HEK293T (cell line): Measurements from ENCODE around the gene PRR22.

Experiments
- CTCF ChIA-PET: fragments of 350-600 bp; formaldehyde crosslinking; extraction: SDS; loops from one replicate; lab custom pipeline; 2021; ENCODE audit warnings: antibody characterized with exemption, inconsistent platforms; lab: Yijun Ruan, JAX
- POLR2A ChIA-PET: fragments of 350-600 bp; formaldehyde crosslinking; extraction: SDS; loops from one replicate; lab custom pipeline; 2020; ENCODE audit warnings: antibody characterized with exemption, inconsistent platforms; lab: Yijun Ruan, JAX
- DNase-seq: peaks from one replicate; pipeline ENCODE4 v3.0.0; 2012; ENCODE audit warnings: mixed read lengths; ENCODE audit errors: extremely low spot score
- ARNT ChIP-seq: fragments of 450-650 bp; IDR thresholded peaks from 2 replicates; pipeline ENCODE4 v1.6.1; 2017; ENCODE audit warnings: mild to moderate bottlenecking
- BHLHE40 ChIP-seq: fragments of 450-650 bp; IDR thresholded peaks from 2 replicates; pipeline ENCODE4 v1.6.1; 2016; ENCODE audit warnings: mild to moderate bottlenecking, moderate library complexity, borderline replicate concordance
- CTBP1 ChIP-seq: fragments of 450-650 bp; IDR thresholded peaks from 2 replicates; pipeline ENCODE4 v1.6.1; 2016; ENCODE audit warnings: borderline replicate concordance
- ELF4 ChIP-seq: fragments of 450-650 bp; IDR thresholded peaks from 2 replicates; pipeline ENCODE4 v1.6.1; 2017; ENCODE audit warnings: antibody characterized with exemption
- FOXA1 ChIP-seq: fragments of 450-650 bp; IDR thresholded peaks from 2 replicates; pipeline ENCODE4 v1.6.1; 2016; ENCODE audit warnings: mild to moderate bottlenecking
- FOXK2 ChIP-seq: fragments of 450-650 bp; IDR thresholded peaks from 2 replicates; pipeline ENCODE4 v1.6.1; 2016; ENCODE audit warnings: mild to moderate bottlenecking
- FOXM1 ChIP-seq: fragments of 450-650 bp; IDR thresholded peaks from 2 replicates; pipeline ENCODE4 v1.6.1; 2017; ENCODE audit warnings: mild to moderate bottlenecking, borderline replicate concordance
- HDGF ChIP-seq: fragments of 450-650 bp; IDR thresholded peaks from 2 replicates; pipeline ENCODE4 v1.6.1; 2017; ENCODE audit warnings: antibody characterized with exemption, borderline replicate concordance
- L3MBTL2 ChIP-seq: fragments of 450-650 bp; conservative IDR thresholded peaks from 2 replicates; pipeline ENCODE4 v1.6.1; 2016; ENCODE audit warnings: mild to moderate bottlenecking
- LEF1 ChIP-seq: fragments of 450-650 bp; IDR thresholded peaks from 2 replicates; pipeline ENCODE4 v1.6.1; 2017; ENCODE audit warnings: mild to moderate bottlenecking, borderline replicate concordance
- NFRKB ChIP-seq: fragments of 450-650 bp; IDR thresholded peaks from 2 replicates; pipeline ENCODE4 v1.6.1; 2016; ENCODE audit warnings: mild to moderate bottlenecking, moderate library complexity
- SP1 ChIP-seq: fragments of 450-650 bp; IDR thresholded peaks from 2 replicates; pipeline ENCODE4 v1.6.1; 2017
- SUZ12 ChIP-seq: fragments of 450-650 bp; IDR thresholded peaks from 2 replicates; pipeline ENCODE4 v1.6.1; 2016; ENCODE audit warnings: mild to moderate bottlenecking
- TARDBP ChIP-seq: fragments of 450-650 bp; IDR thresholded peaks from 2 replicates; pipeline ENCODE4 v1.6.1; 2016
- ZNF384 ChIP-seq: fragments of 450-650 bp; IDR thresholded peaks from 2 replicates; pipeline ENCODE4 v1.6.1; 2016
- TF ChIP-seq, protein P1 (sequence below): fragments of 450-650 bp; IDR thresholded peaks from 2 replicates; pipeline ENCODE4 v1.6.1; 2016

PRR22 gene

DNA sequence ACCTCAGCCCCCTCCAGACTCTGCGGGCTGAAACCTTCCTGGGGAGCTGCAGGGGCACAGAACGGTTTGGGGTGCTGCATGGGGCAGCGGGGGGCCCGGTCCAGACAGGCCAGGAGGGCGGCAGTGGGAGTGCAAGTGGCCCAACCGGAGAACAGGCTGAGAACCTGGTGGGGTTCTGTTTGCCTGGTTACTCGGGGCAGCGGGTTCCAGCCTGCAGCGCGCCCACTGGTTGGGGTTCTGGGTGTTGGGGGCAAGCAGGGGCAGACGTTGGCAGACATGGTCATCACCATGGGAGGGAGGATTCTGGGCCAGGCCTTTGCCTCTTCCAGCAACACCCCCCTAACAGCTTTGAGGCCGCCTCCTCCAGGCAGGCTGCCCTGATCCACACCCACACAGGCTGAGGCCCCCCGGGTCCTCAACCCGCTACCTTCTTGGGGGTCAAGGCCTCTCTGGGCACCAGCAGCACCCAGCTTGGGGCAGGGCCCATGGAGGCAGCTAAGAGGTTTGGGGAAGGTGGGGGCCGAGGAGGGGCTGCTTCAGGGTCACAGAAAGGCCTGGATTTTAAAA, at the start of gene PRR22:
TSS of gene PRR22 (minus strand) at position 166 of the 567 bp plus-strand sequence. CDS start at position 80, 86 bp downstream.
- TF ChIP-seq ARNT, result no peak
- no peak for TF ChIP-seq NFRKB
- no peak for DNase-seq
- ChIA-PET POLR2A (no interaction called here), CTCF (no interaction called here)

DNA sequence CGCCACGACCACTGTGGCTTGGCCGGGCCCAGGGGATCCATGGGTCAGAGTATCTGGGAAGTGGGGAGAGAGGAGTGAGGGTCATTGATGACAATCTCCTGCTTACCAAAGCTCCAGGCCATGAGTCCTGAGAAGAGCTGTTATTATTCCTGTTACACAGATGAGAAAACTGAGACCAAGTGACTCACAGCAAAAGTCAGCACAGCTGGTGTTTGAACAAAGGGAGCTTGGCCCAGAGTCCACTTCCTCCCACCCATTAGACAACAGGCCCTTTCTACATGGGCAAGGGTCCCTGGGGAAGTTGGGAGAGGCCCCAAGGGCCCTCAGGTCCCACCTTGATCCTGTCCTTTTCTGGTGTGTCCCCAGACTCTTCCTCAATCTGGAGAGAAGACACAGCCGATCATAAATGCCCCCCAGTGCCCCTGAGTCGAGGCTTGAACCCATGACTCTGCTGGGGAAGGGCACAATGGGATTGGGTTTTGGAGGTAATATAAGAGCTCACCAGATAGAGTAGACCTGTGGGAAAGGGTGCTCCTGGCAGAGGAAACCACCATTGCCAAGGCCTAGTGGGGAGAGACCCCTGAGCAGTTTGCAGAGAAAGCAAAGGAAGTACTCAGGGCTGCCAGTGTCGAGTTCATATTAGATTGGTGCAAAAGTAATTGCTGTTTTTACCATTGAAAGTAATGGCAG, 48.1 kb upstream of the PRR22 start:
- CTCF ChIA-PET, result interaction anchor here (0.6 to 1.0 kb wide), 2 partner anchors 26 to 1512 kb away, joined by 3 to 4 read pairs; no protein-coding TSS in a partner anchor
- no peak for DNase-seq
- POLR2A ChIA-PET, result no interaction called here
- TF ChIP-seq ELF4 (peak; percentile 65; the same call in 1 of the 2 replicates), L3MBTL2 (no peak)

DNA sequence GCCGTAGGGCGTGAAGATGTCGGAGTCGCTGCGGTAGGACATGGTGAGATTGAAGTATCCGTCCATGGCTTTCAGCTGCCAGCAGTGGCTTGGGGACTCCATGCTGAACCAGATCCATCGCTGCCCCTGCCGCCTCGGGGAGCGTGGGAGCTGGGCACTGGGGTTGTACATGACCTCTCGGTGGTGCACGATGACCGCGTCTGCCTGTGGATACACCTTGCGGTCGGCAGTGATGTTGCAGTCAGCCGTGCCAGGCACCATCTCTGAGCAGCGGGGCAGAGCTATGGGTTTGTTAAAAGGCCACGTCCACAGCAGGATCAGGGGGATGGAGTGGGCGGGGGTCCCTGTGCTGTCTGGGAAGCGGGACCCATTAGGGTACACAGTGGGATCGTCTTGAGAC, 47.5 kb upstream of the PRR22 start:
- no peak for DNase-seq
- CTCF ChIA-PET, result interaction anchor here (0.6 kb wide), 1 partner anchor 1513 kb away, joined by 4 read pairs; no protein-coding TSS in a partner anchor
- POLR2A ChIA-PET, result no interaction called here
- TF ChIP-seq L3MBTL2 (no peak), FOXM1 (no peak), NFRKB (no peak), ARNT (no peak), FOXA1 (no peak), SUZ12 (no peak), TARDBP (no peak), BHLHE40 (no peak), LEF1 (no peak), CTBP1 (no peak), SP1 (no peak), FOXK2 (no peak), HDGF (no peak), ZNF384 (no peak), ELF4 (no peak)
- TF ChIP-seq, protein P1, sequence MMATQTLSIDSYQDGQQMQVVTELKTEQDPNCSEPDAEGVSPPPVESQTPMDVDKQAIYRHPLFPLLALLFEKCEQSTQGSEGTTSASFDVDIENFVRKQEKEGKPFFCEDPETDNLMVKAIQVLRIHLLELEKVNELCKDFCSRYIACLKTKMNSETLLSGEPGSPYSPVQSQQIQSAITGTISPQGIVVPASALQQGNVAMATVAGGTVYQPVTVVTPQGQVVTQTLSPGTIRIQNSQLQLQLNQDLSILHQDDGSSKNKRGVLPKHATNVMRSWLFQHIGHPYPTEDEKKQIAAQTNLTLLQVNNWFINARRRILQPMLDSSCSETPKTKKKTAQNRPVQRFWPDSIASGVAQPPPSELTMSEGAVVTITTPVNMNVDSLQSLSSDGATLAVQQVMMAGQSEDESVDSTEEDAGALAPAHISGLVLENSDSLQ, result no peak

DNA sequence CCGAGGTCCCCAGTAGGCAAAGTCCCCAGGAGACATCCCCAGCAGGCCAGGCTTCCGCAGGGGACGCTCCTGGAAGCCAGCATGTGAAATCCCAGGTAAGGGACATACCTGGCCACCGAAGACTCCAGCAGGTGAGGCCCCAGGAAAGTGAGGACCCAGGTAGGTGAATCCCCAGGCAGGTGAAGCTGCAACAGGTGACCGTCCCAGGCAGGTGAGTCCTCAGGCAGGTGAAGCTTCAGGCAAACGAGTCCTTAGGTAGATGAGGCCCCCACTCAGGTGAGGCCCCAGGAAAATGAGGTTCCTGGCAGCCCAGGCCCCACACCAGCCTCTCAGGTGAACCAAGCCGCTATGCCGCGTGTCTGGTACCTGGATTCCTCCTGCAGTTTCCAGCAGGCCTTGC, 46.6 kb upstream of the PRR22 start:
- no peak for DNase-seq
- ChIA-PET CTCF (no interaction called here), POLR2A (no interaction called here)
- TF ChIP-seq SUZ12 (no peak), ARNT (no peak), FOXK2 (no peak), ELF4 (no peak), CTBP1 (no peak), HDGF (no peak), FOXM1 (no peak), BHLHE40 (no peak), L3MBTL2 (no peak), FOXA1 (no peak), NFRKB (no peak), SP1 (no peak)
- TF ChIP-seq, protein P1, result no peak

DNA sequence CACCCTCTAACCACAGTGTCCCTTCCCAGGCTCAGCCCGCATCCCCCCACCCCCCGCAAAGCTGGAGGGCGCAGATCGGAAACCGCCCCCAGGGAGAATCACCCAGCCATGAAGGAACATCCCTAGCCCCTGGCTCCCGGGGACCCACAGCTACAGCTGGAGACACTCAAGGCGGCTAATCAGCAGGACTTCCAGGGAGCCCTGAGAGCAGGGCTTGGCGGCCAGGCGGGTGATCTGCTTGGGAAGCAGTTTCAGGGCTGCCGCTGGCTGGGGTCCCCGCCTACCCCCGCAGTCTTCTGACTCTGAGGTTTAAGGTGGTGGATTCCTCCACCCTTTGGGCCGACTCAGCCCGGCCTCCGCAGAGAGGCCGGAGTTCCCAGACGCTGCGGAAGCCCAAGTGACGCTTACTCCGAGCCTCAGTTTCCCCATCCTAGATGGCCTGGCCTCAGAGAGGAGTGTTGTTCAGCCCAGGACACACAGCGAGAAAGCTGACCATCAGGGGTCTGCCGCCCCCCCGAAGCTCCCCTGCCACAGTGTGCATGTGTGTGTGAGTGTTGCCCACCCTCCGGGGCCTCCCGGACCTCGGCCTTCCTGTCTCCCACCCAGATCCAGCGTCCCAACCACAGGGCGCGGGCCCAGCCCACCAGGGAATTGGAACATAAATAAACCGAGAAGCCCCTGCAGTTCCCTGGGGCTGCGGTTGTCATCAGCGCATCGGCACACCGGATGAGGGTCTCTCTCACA, 45.2 kb upstream of the PRR22 start:
- ChIA-PET POLR2A (interaction anchor here (1.7 to 3.1 kb wide), 8 partner anchors 9 to 74 kb away, joined by 4 to 32 read pairs (median 16); partner anchors contain the start of genes DUS3L, FUT6, NDUFA11 and NRTN), CTCF (interaction anchor here (1.0 to 3.5 kb wide), 2 partner anchors 26 to 62 kb away, joined by 3 to 23 read pairs; partner anchors contain the start of gene NRTN)
- DNase-seq, result no peak
- TF ChIP-seq BHLHE40, result no peak
- no peak for TF ChIP-seq SP1
- no peak for TF ChIP-seq FOXA1
- no peak for TF ChIP-seq FOXK2
- TF ChIP-seq HDGF, result no peak
- no peak for TF ChIP-seq SUZ12
- TF ChIP-seq, protein P1, result no peak
- no peak for TF ChIP-seq ARNT
- TF ChIP-seq FOXM1, result no peak
- TF ChIP-seq LEF1, result no peak
- no peak for TF ChIP-seq CTBP1
- TF ChIP-seq TARDBP, result no peak
- TF ChIP-seq L3MBTL2, result no peak
- no peak for TF ChIP-seq NFRKB
- no peak for TF ChIP-seq ZNF384
- no peak for TF ChIP-seq ELF4
